ENCODE results near the gene CFAP46.
"Not testable (repeated sequence)": the region's sequence is repeated elsewhere in the genome, so short reads cannot be mapped to it uniquely, and the experiment has no call there.

CFAP46 gene

DNA sequence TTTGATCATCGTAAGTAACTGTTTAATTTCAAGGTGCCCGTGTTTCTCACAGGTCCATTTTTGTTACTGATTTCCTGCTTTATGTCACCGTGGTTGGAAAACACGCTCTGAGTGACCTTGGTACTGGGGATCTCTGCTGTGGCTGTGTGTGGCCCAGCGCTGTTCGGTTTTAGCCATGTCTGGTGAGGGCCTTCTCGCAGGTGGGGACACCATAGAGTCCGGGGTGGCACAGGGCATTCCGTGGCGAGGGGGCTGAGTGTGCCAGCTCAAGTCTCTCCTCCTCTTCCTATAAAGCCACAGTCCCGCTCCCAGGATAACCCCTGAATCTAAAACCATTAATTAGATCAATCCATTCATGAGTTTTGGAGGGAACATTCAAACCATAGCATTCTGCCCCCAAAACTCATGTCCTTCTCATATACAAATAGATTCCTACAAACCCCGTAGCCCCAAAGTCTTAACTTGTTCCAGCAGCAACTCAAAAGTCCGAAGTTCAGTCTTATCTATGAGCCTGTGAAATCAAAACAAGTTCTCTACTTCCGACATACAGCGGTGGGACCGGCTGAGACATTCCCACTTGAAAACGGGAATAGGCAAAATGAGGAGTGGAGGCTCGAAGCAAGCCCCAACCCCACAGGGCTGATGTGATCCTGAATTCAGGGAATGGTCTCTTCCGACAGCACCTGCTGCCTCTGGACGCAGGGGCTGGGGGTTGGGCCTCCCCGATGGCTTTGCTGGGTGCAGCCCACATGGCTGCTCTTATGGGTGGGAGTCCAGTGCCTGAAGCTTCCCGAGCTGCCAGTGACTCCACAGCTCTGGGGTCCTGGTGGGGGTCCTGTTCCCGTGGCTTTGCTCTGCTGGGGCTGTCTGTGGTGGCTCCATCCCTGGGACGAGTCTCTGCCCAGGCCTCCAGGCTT, 101.4 kb downstream of the CFAP46 start:
- no peak for DNase-seq

DNA sequence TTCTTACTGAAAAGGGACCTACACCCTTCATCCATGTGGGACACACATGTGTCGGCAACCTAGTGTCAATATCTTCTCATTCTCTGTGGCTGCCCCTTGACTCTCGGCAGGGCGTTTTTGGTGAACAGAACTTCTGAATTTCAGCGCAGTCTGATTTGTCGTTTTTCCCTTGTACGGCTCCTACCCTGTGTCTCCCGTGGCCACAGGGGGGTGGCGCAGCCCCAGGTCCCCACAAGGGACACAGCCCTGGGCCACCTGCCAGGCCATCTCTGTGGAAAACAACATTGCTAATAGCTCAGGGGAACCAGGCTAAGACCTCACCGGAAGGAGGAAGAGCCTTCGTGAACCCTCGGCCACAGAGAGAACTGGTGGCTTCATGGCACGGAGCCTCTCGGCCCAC, 103.3 kb downstream of the CFAP46 start:
- DNase-seq: no peak

DNA sequence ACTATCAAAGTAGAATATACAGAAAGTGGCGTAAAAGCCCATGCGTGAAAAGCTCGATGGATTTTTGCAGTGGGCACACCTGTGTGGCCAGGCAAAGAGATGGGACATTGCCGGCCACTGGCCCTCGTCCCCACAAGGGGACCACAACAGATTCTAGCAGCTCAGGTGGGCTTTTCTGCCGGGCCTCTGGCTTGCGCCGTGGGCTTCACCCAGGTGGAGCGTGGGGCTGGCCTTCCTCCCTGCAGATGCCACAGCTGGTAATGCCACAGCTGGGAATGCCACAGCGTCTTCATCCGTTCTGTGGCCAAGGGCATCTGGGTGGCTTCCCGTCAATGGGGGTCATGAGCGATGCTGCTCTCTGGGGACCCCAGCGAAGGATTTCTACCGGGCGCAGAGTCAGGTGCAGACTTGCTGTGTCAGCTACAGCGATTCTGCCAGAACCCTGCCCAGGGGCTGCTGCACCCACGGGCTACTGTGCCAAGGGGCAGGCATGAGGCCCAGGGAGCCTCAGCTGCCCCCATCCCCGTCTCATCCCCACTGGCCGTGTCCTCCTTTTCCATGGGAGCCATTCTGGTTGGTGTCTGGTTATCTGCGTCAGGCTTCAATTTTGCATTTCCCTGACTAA, 103.9 kb downstream of the CFAP46 start:
- DNase-seq: no peak

DNA sequence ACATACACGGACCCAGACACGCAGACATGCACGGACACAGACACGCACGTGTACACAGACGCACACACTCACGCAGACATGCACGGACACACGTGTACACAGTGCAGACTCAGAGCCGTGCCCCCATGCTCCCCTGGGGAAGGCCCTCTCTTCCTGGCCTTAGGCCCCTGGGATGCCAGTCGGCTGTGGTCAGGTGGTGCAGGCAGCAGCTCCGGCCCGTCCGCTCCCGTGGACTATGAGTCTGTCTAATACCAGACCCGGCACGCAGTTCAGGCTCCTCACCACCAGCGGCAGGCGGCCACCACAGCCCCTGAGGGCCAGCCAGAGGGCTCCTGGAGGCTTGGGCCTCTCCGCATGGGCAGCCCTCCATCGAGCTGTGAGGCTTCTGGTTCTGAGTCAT, 104.5 kb downstream of the CFAP46 start:
- DNase-seq: no peak

DNA sequence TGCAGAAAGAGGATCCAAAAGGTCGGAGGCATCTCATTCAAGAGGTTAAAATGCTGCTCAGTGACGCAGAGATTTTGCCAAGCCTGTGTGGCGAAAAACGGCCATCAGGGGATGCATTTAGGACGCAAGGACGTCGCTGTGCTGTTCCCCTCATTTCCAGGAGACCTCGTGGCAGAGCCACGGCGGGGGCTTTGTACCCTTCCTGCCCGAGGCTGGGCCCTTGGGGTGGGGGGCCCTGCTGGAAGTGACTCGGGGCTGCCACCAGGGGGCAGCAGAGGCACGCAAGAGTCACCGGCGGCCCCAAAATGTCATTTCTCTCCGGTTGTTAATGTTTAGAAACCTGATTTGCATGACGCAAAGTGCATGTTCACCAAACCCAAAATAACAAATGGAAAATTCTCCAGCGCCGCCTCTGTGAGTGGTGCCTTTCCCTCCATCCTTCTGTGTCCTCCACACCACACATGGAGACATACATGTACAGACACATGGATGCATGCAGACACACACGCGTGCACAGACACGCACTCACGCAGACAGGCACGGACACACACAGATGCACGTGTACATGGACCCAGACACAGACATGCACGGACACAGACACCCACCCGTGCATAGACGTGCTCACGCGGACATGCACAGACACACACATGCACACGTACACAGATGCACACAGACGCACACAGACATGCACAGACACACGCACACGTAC, 105.4 kb downstream of the CFAP46 start:
- DNase-seq: no peak

DNA sequence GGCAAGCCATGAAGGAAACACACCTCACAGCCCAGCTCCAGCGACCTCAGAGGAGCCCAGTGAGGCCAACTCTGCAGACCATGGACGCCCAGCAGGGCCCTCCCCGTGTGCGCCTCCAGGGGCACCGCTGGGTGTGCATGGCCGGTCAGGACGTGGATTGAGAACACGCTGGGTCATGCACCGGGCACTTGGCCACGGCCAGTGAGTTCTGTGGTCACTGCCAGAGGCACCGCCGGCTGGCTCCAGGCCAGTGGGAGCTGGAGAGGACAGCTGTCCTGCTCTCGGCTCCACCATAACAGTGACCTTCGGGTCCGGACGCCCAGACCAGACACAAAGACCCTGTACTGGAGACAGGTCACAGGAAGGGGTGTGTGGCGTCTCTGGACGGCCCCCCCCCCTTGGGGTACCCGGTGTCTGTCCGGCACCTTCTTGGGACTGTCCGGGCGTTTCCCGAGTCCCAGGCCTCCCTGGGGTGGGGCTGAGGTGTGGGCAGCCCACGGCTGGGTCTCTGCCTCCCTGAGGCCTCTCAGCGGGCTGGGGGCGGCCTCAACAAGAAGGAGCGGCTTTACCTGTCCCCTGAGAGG, 106.0 kb downstream of the CFAP46 start:
- no peak for DNase-seq

DNA sequence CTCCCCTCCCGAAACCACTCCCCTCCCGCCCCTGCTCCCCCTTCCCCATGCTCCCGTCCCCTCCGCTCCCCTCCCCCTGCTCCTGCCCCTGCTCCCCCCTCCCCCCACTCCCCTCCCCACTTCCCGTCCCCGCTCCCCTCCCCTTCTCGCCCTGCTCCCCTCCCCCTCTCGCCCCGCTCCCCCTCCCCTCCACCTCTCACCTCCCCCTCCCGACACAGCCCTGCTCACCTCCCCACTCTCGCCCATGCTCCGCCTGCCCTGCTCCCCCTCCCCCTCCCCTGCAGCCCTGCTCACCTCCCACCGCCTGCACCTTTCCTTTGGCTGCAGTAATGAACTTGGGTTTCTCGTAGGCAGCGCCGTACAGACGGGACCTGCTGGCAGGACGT, 106.5 kb downstream of the CFAP46 start:
- DNase-seq: no peak

DNA sequence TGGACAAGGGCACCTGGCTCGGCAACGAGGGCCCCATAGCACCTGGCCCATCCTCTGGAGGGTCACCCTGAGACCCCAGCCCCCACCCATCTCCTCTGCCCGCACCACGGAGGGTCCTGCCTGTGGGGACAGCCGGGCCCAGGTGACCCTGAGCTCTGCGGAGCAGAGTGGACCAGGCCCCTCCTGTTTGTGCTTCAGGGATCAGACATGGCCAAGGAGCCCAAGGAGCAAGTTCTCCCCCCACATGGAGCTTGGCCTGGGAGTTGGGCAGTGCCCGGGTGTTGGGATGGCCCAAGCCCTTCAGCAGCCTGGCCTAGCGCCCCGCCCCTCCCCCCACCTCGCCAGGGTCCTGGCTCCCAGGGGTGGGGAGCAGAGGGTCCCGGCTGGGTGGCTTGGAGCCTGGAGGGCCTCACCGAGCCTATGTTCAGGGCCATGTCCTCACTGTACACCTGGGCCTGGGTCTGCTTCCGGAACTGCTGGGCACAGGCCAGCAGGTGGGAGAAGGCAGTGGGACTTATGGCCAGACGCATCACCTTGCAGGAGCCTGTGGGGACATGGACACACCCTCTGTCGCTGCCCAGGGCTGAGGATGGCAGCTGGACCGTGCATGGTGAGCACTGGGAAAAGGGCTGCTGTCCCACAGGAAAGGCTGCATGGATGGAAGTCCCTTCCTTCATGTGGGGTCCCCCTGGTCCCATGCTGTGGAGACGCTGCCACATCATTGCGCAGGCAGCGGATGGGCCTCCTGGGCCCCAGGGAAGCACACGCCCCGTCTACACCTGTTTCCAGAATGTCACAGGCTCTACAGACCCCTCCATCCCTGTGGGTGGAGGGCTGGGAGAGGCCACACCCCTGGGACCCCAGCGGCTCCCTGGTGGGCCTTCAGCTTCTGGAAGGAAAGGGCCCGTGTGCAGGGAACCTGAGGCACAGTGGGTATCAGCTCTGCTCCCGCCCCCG, 107.2 kb downstream of the CFAP46 start:
- no peak for DNase-seq

DNA sequence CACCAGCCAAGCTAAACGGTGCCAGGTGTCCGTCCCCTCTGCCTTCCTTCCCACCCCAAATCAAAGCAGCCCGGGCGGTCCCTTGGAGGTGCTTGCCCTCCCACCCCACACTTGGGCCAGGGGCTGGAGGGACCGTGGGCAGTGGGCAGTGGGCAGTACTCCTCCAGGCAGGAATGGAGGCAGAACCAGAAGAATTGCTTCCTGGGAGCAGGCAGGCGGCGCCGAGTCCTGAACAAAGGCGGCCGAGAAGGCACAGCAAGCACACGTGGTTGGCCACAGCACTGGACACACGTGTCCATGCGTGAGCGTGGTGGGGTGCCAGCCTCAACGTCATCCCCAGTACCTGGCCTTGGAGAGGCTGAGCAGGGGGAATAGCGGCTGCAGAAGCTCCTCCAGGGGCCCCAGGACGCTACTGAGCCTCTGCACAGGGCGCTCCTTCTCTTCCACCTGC, 108.0 kb downstream of the CFAP46 start:
- no peak for DNase-seq

DNA sequence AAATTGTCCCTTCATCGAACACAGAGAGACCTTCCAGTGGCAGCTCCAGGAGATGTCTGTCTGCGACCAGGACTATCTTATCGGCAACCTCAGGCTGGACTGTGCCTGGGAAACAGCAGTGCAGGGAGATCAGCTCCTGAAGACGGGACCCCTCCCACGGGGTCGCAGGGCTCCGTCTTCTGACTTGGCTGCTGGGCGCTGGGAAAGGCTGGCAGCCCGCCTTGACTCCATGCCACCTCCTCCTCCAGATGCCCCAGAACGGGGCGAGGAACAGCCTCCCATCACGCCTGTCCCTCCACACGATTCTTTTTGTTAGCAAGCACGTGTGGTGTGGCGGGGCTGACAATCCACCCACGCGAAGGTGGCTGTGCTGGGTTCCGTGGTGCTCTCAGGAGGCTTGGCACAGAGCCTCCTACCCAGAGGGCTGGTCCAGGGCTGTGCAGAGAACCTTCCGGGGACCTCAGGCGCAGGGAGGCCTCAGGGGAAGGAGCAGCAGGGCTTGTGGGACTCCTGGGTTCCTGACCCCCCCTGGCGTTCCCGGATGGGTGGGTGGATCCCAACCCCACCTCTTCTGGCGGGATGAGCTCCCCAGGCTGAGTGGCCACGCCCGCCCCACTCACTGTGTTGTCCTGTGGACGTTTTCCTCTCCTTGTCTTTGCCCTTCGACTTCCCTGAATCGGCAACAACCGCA, 108.8 kb downstream of the CFAP46 start:
- DNase-seq: no peak

DNA sequence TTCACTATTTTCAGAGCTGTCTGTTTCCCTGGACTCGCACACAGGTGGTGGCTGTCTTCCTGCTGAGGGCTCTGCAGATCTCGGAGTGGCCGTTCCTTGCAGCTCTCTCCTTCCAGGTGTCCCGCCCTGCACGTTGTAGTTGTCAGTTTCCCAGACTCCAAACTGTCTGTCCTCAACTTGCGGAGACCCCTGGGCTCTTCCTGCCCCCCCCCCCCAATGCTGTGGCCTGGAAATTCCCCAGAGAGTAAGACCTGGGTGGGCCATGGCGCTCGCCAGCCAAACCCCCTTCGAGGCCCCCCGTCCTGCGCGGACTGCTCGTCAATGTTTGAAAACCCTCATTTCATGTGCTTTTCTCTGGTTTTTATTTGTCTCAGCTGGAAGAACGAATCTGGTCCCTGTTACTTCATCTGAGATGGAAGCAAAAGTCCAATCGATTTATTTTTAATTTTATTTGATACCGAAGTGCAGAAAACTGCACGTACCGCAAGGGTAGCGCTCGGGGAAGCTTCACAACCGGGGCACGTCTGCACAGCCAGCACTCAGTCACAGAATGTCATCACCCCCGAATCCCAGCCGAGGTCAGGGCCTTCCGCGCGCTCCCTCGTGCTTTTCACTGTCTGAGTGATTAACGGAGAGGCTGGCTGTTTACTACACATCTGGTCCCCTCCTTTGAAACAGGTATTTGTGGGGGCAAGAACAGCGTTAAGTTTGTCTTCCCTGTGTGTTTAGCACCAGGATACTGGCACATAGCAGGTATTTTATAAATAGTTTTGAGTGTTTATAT, 110.0 kb downstream of the CFAP46 start:
- DNase-seq: no peak

DNA sequence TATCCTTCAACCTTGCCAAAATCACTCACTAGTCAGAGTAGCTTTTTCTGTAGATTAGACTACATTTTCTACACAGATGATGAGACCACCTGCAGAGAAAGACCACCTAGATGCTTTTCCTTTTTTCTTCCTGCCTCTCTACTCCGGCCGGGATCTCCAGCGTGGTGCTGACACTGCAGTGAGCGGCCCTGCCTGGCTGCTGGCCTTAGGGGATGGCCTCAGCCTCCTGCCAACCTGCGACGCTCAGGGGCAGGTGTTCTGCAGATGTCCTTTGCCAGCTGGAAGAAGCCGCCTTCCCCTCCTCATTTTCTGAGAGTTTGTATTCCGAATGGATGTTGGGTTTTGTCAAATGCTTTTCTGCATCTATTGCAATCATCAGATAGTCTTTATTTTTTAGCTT, 113.0 kb downstream of the CFAP46 start:
- no peak for DNase-seq

DNA sequence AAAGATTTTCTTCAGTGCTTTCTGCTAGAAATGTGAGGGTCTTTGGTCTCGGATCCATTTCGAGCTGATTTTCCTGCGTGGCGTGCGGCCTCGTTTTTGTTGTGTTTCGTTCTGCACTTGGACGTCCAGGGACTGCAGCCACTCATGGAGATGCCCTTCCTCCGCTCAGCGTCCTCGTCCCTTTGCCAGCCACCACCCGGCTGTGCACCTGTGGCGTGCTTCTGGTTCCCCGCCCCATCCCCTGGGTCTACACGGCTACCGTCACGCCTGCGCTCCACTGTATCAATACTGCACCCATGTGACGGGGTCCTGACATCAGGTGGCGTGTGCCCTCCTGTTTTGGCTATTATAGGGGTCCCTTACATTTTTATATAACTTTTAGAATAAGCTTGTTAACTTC, 113.7 kb downstream of the CFAP46 start:
- no peak for DNase-seq

DNA sequence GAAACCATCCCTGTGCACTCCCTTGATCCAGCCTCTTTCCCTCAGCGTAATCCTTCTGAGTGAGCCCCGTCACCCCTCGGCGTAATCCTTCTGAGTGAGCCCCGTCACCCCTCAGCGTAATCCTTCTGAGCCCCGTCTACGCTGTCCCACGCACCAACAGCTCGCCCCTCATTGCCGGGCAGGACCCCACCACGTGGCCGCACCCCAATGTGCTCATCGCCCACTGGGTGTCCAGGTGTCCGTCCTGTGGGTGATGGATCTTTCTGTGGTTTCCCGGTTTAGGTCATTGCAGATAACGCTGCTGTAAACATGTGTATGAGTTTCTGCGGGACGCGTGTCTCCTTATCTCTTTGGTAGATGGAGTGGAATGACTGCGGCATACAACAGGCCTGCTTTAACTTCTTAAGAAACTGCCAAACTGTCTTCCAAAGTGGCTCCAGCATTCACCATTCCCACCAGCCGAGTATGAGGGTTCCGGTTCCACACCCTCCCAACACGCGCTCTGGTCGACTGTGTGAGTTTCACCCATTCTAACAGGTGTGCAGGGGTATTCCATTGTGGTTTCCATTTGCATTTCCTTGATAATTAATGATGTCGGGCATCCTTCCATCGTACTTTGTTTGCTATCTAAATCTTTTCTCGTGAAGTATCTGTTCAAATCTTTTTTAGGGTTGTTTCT, 114.4 kb downstream of the CFAP46 start:
- no peak for DNase-seq

DNA sequence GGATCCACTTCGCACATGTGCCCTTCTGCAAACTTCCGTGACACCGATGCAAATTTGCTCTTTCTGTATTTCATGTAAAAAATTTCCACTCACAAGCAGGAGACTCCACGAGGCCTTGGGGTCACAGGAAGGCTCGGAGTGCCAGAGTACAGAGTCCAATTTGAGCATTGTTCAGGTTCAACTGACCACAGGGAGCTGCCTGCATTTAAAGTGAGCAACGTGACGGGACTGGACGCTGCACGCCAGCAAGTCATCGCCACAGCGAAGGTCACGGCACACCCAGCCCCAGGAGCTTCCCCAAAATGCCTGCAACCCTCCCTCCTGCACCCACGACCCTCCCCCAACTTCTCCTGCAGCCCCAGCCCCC, 115.0 kb downstream of the CFAP46 start:
- no peak for DNase-seq

DNA sequence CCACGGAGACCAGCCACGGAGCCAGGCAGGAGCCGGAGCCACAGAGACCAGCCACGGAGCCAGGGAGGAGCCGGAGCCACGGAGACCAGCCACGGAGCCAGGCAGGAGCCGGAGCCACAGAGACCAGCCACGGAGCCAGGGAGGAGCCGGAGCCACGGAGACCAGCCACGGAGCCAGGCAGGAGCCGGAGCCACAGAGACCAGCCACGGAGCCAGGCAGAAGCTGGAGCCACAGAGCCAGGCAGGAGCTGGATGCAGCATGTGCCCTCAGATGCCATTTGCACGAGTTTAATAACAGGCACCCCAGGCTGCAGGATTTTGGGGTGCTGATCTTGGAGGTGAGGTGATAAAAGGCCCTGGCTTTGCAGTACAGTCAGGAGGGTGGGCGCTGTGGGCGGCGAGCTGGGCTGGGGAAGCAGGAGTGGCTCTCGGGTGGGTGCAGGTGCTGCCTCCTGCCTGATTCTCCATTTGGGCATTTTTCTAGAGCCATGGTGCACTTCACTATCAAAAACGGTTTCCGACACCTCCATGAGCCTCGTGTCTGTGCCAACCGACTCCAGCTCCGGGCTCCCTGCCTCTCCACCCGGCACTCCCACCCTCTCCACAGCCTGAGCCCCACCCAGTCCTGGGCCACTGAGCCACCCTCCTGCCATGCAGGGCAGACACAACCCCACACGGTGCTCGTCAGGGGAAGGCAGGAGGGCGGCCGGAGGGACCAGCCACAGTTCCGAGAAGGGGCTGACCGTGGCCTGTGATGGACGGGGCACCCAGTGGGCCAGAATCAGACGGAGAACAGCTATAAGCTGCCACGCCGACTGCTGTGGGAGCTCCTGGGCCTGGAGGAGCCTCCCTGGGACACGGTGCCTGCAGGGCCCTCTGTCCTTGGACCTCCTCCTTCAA, 115.6 kb downstream of the CFAP46 start:
- DNase-seq: no peak

DNA sequence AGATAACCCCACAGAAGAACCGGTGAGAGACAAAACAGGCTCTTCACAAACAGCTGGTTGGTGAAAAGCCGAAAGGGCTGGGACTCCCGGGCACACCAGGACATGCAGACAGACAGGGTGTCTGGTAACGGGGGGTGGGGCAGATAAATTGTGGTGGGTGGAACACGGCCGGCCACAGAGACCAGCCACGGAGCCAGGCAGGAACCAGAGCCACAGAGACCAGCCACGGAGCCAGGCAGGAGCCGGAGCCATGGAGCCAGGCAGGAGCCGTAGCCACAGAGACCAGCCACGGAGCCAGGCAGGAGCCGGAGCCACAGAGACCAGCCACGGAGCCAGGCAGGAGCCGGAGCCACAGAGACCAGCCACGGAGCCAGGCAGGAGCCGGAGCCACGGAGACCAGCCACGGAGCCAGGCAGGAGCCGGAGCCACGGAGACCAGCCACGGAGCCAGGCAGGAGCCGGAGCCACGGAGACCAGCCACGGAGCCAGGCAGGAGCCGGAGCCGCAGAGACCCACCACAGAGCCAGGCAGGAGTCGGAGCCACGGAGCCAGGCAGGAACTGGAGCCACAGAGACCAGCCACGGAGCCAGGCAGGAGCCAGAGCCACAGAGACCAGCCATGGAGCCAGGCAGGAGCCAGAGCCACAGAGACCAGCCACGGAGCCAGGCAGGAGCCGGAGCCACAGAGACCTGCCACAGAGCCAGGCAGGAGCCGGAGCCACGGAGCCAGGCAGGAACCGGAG, 116.4 kb downstream of the CFAP46 start:
- DNase-seq: not testable (repeated sequence)

DNA sequence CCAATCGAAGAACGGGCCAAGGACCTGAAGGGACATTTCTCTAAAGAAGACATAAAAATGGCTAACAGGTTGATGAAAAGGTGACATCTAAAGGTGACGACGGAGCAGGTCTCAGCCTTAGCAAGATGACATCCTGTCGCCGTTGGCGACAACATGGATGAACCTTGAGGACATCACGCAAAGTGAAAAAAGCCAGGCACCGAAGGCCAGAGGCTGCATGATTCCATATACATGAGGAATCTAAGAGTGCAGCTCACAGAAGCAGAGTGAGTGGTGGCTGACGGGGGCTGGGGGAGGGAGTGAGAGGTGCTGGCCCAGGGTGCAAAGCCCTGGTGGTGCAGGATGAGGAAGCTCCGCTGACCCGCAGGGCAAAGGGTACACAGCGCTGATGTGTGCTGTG, 122.3 kb downstream of the CFAP46 start:
- DNase-seq: no peak

All from NCI-H187 treated with DMSO at 0.1 percent for 48 hours (cell line).